Natural killer cell (primary cell): ENCODE results near the gene GRIN2A. TPM values are rescaled to one million over a fixed set of nuclear protein-coding genes. Genes with fewer than 3 reads are reported as not detected.

Experiments
- ATAC-seq, 3 donors: fragments of 150-1000 bp in 2 of 3; fragments of 200-7000 bp in 1 of 3; cut with Tn5 transposase; 1 replicate in 1 of 3; 2 replicates in 2 of 3; pipeline ENCODE4 v1.10.0; 2021; ENCODE audit warnings: mild to moderate bottlenecking in 2 of 3, moderate library complexity in 2 of 3
- DNase-seq, 2 donors: peaks; one replicate each; pipeline versions ENCODE4 v3.0.0 to v3.0.0-alpha.2; 2013 to 2021; ENCODE audit warnings: mixed read lengths in 1 of 2
- H3K27ac ChIP-seq: one replicate; pipeline ENCODE4 v1.5.1; 2013; ENCODE audit warnings: mild to moderate bottlenecking, low read length
- H3K27me3 ChIP-seq: one replicate; pipeline ENCODE4 v1.6.1; 2013; ENCODE audit warnings: low read length; ENCODE audit not compliant: control insufficient read depth, insufficient read depth
- H3K36me3 ChIP-seq: one replicate; pipeline ENCODE4 v1.6.1; 2013; ENCODE audit warnings: low read length; ENCODE audit not compliant: control insufficient read depth, insufficient read depth
- H3K4me1 ChIP-seq: one replicate; pipeline ENCODE4 v1.6.1; 2013; ENCODE audit warnings: low read length; ENCODE audit not compliant: control insufficient read depth, insufficient read depth
- H3K4me3 ChIP-seq: one replicate; pipeline ENCODE4 v1.5.1; 2013; ENCODE audit warnings: low read length
- H3K9me3 ChIP-seq: one replicate; pipeline ENCODE4 v1.6.1; 2013; ENCODE audit warnings: low read length; ENCODE audit not compliant: control insufficient read depth, insufficient read depth
- H3K27ac Mint-ChIP-seq, 2 donors: one replicate each; pipeline ENCODE4 v1.8.0; 2022; ENCODE audit warnings: mild to moderate bottlenecking in 2 of 2, mixed read lengths in 2 of 2, moderate library complexity in 1 of 2
- H3K27me3 Mint-ChIP-seq, 2 donors: one replicate each; pipeline ENCODE4 v1.8.0; 2022; ENCODE audit warnings: low read depth in 2 of 2, mixed read lengths in 2 of 2
- H3K36me3 Mint-ChIP-seq: one replicate; pipeline ENCODE4 v1.8.0; 2022; ENCODE audit warnings: mixed read lengths
- H3K4me1 Mint-ChIP-seq, 2 donors: one replicate each; pipeline ENCODE4 v1.8.0; 2022; ENCODE audit warnings: mixed read lengths in 2 of 2
- H3K4me3 Mint-ChIP-seq: one replicate; pipeline ENCODE4 v1.8.0; 2022; ENCODE audit warnings: mild to moderate bottlenecking, moderate library complexity, mixed read lengths
- H3K9me3 Mint-ChIP-seq, 2 donors: one replicate each; pipeline ENCODE4 v1.8.0; 2022; ENCODE audit warnings: mixed read lengths in 2 of 2
- CTCF ChIP-seq: fragments of 200-600 bp; IDR thresholded peaks from one replicate; pipeline ENCODE4 v1.8.0; 2022; ENCODE audit warnings: antibody characterized with exemption
- WGBS: methylation state at CpG from one replicate; pipeline ENCODE4 v1.1.7; 2013; ENCODE audit warnings: missing lambda C conversion rate; ENCODE audit not compliant: insufficient coverage; 5-methylcytosine and 5-hydroxymethylcytosine counted together
- intact Hi-C: fragments of 100-400 bp; cut with micrococcal nuclease; formaldehyde crosslinking; loops from one replicate; pipeline ENCODE4 v1.14.2; 2022
- total RNA-seq, 4 donors: library from RNA; stranded (reverse); fragments of 120-200 nt in 1 of 4; gene quantifications; one replicate each; pipeline versions ENCODE4 v1.2.3 to v1.2.4, GENCODE V29; 2013 to 2022

Gene GRIN2A
- total RNA-seq, 3 donors from 2014 or later (not counting 1 experiment from before 2014, with no cell fraction given), result not detected

- no peak overlapping the region for H3K27ac Mint-ChIP-seq
- peaks cover 0 to 6% of the 10 kb centered on the region in 2 donors for H3K9me3 Mint-ChIP-seq
- intact Hi-C loops, result no loop called here
- no peaks in the 10 kb centered on the region for H3K4me1 Mint-ChIP-seq
- Histone ChIP-seq H3K4me1 (no peaks in the 10 kb centered on the region), H3K36me3 (no peaks in the 10 kb centered on the region), H3K4me3 (no peak overlapping the region), H3K27me3 (no peaks in the 10 kb centered on the region), H3K27ac (no peak overlapping the region), H3K9me3 (no peaks in the 10 kb centered on the region)
- no peak for TF ChIP-seq CTCF
- H3K4me3 Mint-ChIP-seq, result no peak overlapping the region
- DNase-seq (no peak), ATAC-seq (no peak)
- H3K36me3 Mint-ChIP-seq, result no peaks in the 10 kb centered on the region
- 18% methylated on average over 6 of the region's 6 CpGs for WGBS
- peaks cover 0 to 2% of the 10 kb centered on the region in 2 donors for H3K27me3 Mint-ChIP-seq
These were observed 384.9 kb downstream of the GRIN2A start for GRCh38 chr16:9797306-9797705.

- no peak for TF ChIP-seq CTCF
- no peaks in the 10 kb centered on the region for H3K27me3 ChIP-seq
- no peak overlapping the region for H3K27ac ChIP-seq
- Mint-ChIP-seq H3K4me1 (no peaks in the 10 kb centered on the region), H3K9me3 (peaks cover 0 to 3% of the 10 kb centered on the region in 2 donors), H3K36me3 (no peaks in the 10 kb centered on the region), H3K4me3 (no peak overlapping the region), H3K27me3 (peaks cover 0 to 2% of the 10 kb centered on the region in 2 donors), H3K27ac (no peak overlapping the region)
- no peaks in the 10 kb centered on the region for H3K9me3 ChIP-seq
- 87% methylated on average over 5 of the region's 6 CpGs for WGBS
- intact Hi-C loops, result no loop called here
- no peaks in the 10 kb centered on the region for H3K36me3 ChIP-seq
- no peak overlapping the region for H3K4me3 ChIP-seq
- ATAC-seq, result no peak
- no peak for DNase-seq
- H3K4me1 ChIP-seq, result no peaks in the 10 kb centered on the region
These were observed 388.6 kb downstream of the GRIN2A start for GRCh38 chr16:9793623-9794022.

GRCh38 chr16:9791556-9791955 is 390.7 kb downstream of the GRIN2A start:
- 77% methylated on average over 3 of the region's 4 CpGs for WGBS
- no peaks in the 10 kb centered on the region for H3K36me3 Mint-ChIP-seq
- no peak for ATAC-seq
- Histone ChIP-seq H3K27ac (no peak overlapping the region), H3K36me3 (no peaks in the 10 kb centered on the region), H3K4me1 (no peaks in the 10 kb centered on the region), H3K27me3 (no peaks in the 10 kb centered on the region), H3K9me3 (no peaks in the 10 kb centered on the region), H3K4me3 (no peak overlapping the region)
- intact Hi-C loops, result no loop called here
- peaks cover 0 to 5% of the 10 kb centered on the region in 2 donors for H3K9me3 Mint-ChIP-seq
- DNase-seq, result no peak
- no peak for TF ChIP-seq CTCF
- H3K27ac Mint-ChIP-seq, result no peak overlapping the region
- H3K4me3 Mint-ChIP-seq, result no peak overlapping the region
- H3K4me1 Mint-ChIP-seq, result no peaks in the 10 kb centered on the region
- no peaks in the 10 kb centered on the region for H3K27me3 Mint-ChIP-seq

- no peak for DNase-seq
- Mint-ChIP-seq H3K9me3 (peaks cover 0 to 5% of the 10 kb centered on the region in 2 donors), H3K36me3 (no peaks in the 10 kb centered on the region), H3K4me3 (no peak overlapping the region), H3K27ac (no peak overlapping the region), H3K27me3 (no peaks in the 10 kb centered on the region), H3K4me1 (no peaks in the 10 kb centered on the region)
- Histone ChIP-seq H3K9me3 (no peaks in the 10 kb centered on the region), H3K27ac (no peak overlapping the region), H3K36me3 (no peaks in the 10 kb centered on the region), H3K27me3 (no peaks in the 10 kb centered on the region), H3K4me3 (no peak overlapping the region), H3K4me1 (no peaks in the 10 kb centered on the region)
- ATAC-seq, result no peak
- intact Hi-C loops, result no loop called here
- TF ChIP-seq CTCF, result no peak
- 91% methylated on average over 1 of the region's 2 CpGs for WGBS
These were observed 392.0 kb downstream of the GRIN2A start for GRCh38 chr16:9790199-9790598.
